Measurements from ENCODE around the gene ZMIZ1.

DNA sequence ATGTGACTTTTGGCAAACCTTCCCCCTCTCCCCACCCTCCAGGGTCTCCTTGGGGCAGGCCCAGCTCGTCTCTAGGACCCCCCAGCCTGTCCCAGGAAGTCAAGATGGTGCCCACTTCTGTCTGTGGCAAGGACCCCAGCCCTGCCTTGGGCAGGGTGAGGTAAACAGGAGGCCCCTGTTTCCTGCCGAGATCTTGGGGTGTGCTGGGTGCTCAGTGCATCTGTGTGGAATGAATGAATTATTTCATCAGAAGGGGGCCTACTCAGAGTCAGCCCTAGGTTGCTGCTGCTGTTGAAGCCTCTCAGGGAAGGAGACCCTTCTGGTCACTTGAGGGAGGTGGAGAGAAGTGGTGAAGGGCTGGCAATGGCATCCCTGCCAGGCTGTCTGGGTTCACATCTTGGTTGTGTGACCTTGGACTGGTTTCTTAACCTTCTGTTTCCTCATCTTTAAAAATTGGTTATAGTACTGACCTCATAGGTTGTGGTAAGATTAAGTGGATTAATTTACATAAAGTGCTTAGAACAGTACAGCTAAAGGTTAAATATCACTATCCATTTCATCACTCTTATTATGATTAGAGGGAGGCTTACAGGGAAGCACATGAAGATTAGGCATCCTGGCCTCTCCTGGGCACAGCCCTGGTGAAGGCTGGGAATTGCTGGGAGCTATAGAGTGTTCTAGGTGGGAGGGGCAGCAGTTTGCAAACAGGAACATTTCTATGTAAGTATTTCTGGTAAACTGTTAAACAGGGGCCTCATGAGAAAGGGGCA lies 67.7 kb downstream of the ZMIZ1 start:
- TF ChIP-seq, protein P1, sequence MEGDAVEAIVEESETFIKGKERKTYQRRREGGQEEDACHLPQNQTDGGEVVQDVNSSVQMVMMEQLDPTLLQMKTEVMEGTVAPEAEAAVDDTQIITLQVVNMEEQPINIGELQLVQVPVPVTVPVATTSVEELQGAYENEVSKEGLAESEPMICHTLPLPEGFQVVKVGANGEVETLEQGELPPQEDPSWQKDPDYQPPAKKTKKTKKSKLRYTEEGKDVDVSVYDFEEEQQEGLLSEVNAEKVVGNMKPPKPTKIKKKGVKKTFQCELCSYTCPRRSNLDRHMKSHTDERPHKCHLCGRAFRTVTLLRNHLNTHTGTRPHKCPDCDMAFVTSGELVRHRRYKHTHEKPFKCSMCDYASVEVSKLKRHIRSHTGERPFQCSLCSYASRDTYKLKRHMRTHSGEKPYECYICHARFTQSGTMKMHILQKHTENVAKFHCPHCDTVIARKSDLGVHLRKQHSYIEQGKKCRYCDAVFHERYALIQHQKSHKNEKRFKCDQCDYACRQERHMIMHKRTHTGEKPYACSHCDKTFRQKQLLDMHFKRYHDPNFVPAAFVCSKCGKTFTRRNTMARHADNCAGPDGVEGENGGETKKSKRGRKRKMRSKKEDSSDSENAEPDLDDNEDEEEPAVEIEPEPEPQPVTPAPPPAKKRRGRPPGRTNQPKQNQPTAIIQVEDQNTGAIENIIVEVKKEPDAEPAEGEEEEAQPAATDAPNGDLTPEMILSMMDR (IDR thresholded peaks at IDR 0.05), result no peak
- TF ChIP-seq TCF7L2 (IDR thresholded peaks at IDR 0.05; ENCODE audit: low read depth, low read length), result no peak
- no peak for TF ChIP-seq POLR2AphosphoS5 (IDR thresholded peaks at IDR 0.05; ENCODE audit: low read depth, low read length)
